UCSD-AML1 (cell line): ENCODE data around the gene MT1E.
"Not testable (repeated sequence)": the region's sequence is repeated elsewhere in the genome, so short reads cannot be mapped to it uniquely, and the experiment has no call there.

ENCODE experiments used
- DNase-seq: peaks from one replicate; lab custom pipeline; 2025; ENCODE audit not compliant: unreplicated experiment; lab: John Stamatoyannopoulos, UW

Gene MT1E

DNA sequence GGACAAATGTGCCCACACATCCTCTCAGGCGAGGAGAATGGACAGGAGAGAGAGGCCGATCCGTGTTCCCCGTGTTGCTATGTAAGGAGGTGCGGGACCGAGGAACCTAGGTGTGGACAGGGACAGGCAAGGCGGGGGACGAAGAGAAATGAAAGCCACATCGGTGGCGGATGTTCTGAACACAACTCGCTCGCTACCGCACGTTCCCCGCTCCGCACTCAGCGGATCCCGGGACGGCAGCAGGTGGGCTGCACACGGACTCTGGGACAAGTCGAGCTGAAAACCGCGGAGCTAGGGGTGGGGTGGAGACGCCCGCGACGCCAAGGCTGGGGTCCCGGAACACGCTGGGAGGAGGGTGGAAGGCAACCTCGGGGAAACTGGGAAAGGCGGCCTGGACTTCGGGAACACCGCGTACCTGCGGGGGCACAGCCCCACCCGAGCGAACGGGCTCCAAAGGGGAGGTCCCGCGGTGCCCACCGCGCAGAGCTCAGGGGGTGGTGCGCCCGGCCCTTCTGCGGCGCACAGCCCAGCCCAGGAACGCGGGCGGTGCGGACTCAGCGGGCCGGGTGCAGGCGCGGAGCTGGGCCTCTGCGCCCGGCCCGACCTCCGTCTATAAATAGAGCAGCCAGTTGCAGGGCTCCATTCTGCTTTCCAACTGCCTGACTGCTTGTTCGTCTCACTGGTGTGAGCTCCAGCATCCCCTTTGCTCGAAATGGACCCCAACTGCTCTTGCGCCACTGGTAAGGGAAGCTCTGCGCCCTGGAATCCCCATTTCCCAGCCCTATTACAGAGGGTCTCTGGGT, at the start of gene MT1E:
TSS of gene MT1E (plus strand) at position 642 of the 803 bp plus-strand sequence. CDS start at position 713, 71 bp downstream.
- no peak for DNase-seq

DNA sequence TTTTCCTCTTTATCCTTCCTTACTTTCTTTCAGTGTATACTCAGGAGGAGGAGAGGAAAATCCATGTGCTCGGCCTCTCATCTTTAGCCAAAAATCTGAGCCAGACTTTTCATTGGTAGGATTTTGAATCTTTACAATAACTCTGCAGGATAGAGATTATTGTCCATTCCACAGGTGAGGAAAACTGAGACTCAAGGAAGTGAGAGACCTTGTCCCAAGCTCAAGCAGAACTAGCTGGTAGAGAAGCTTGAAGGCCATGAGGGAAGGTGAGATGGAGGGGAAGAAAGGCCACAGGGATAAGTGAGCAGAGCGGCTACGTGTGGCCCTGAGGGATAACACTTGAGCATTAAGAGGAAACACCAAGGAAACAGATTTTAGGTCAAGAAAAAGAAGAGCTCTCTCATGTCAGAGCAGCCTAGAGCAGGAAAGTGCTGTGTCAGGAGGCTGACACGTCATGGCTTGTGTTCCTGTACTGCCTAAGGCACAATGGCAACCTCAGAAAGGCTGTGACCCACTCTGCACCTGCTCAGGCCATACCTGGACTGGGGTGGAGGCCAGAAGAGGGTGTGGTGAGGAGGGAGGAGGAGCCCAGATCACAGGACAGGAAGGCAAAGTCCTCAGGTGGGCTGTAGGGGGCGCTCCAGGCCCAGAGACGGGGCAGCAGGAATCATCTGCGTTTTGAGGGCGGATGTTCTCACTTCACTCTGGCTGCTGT, 48.8 kb upstream of the MT1E start:
- peak; percentile 78 for DNase-seq

- no peak for DNase-seq
These were observed 48.3 kb upstream of the MT1E start for GRCh38 chr16:56577300-56577625.

DNA sequence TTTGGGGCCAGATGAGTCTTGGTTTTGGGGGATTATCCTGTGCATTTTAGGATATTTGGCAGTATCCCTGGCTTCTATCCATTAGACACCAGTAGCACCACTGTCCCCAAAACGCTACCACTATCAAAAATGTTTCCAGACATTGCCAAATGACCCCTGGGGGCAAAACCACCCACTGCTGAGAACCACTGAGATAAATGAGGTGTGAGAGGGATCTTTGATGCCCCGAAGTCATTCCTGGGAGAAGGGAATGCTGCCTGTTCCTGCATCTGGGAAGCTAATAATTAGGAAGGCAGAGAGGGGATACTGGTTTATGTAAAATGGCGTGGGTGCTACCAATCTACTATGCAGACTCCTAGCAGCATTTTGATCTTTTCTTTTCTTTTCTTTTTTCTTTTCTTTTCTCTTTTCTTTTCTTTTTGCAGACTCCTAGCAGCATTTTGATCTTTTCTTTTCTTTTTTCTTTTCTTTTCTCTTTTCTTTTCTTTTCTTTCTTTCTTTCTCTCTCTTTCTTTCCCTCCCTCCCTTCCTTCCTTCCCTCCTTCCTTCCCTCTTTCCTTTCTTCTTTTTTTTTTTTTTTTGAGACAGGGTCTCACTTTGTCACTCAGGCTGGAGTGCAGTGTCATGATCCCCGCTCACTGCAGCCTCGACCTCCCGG, 45.1 kb upstream of the MT1E start:
- no peak for DNase-seq

DNA sequence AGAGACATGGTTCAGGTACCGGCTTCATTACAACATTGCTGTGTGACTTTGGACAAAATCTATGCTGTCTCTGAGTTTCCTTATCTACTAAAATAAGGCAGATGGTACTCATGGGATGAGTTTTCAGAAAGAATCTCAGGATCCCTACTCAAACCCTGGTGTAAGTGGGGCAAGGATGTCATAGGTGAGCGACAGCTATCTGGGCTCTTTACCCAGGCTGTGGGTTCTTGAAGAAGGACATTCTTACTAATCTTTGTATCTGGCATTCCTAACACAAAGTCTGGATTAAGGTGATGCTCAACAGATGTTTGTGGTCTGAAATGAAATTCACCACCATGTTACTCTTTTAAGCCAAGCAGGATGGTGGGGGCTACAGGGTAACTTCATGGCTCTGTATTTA, 42.7 kb upstream of the MT1E start:
- not testable (repeated sequence) for DNase-seq

- DNase-seq: no peak
These were observed 42.0 kb upstream of the MT1E start for GRCh38 chr16:56583351-56584168.

- no peak for DNase-seq
These were observed 41.3 kb upstream of the MT1E start for GRCh38 chr16:56584276-56584675.

- no peak for DNase-seq
These were observed 36.8 kb upstream of the MT1E start for GRCh38 chr16:56588781-56589140.

DNA sequence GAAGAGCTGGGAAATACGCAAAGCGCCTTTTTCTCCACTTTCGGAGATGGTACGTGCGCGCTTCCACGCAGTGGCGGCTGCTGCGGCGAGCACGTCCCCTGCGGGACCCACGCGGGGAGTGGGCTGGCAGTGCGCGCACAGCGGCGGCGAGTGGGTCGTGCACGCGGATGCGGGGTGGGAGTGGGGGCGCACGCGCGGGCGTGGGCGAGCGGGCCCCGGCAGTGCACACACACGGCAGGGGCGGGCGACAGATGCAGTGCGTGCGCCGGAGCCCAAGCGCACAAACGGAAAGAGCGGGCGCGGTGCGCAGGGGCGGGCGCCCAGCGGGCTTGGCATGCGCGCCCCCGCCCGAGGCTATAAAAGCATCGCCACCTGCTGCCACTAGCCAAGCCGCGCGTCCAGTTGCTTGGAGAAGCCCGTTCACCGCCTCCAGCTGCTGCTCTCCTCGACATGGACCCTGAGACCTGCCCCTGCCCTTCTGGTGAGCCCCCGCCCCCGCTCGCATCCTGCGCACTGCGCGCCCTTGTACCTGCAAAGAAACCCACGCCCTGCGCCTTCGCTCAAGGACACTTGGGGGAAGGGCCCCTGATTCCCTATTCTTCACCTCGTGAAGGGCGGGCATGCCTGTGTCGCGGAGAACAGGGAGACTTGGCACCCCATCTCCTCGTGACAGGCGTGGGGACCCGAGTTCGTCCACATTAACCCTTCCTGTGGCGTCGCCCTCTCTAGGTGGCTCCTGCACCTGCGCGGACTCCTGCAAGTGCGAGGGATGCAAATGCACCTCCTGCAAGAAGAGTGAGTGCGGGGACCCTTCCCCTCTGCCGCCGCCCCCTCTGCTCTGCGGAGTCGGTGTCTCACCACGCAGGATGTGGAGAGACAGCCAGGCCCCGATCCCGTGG, 36.2 kb upstream of the MT1E start, which contains the start of gene MT3:
TSS of gene MT3 (plus strand) at position 388 of the 899 bp plus-strand sequence. CDS start at position 451, 63 bp downstream.
- no peak for DNase-seq

DNA sequence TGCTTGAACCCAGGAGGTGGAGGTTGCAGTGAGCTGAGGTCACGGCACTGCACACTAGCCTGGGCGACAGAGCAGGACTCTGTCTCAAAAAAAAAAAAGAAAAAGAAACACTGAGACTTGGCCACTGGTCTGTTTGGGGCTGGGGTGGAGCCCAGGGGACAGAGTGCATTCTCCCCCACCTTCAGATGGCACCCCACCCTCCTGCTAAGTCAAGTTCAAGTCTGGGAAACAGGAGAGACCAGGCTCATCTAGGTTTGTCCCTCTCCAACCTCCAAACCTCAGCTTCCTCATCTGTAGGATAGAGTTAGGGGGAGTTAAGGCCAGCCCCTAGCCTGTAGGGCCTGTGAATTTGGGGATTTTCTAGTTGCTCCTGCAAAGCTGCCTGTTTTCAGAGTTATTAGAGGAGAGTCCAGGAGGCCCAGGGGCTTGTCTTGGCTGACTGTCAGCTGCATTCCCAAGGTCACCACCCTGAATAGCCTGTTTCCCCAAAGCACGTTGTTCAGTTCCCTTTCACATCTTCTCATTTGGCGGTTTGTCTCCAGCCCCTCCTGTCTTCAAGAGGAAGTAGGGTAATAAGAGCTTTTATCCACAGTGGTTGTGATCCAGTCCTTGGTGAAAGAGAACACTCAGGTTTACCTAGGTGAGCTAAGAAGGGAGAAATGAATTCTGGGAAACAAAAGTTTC, 34.1 kb upstream of the MT1E start:
- peak; percentile 29 for DNase-seq

- no peak for DNase-seq
These were observed 31.8 kb upstream of the MT1E start for GRCh38 chr16:56593573-56594291.

DNA sequence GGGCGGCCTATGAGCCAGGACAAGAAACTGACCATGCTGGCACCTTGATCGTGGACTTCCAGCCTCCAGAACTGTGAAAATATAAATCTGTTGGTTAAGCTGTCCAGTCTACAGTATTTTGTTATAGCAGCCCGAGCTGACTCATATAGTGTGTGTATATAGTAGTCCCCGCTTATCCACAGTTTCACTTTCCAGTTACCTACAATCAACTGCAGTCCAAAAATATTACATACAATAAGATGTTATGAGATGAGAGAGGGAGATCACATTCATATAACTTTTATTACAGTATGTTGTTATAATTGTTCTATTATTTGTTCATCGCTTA, 31.3 kb upstream of the MT1E start:
- DNase-seq: no peak

GRCh38 chr16:56600398-56600999, 25.1 kb upstream of the MT1E start:
- peak; percentile 28 for DNase-seq

- DNase-seq: no peak
These were observed 24.3 kb upstream of the MT1E start for GRCh38 chr16:56601325-56601724.

GRCh38 chr16:56603589-56603988, 22.0 kb upstream of the MT1E start:
- DNase-seq: peak; percentile 49

DNA sequence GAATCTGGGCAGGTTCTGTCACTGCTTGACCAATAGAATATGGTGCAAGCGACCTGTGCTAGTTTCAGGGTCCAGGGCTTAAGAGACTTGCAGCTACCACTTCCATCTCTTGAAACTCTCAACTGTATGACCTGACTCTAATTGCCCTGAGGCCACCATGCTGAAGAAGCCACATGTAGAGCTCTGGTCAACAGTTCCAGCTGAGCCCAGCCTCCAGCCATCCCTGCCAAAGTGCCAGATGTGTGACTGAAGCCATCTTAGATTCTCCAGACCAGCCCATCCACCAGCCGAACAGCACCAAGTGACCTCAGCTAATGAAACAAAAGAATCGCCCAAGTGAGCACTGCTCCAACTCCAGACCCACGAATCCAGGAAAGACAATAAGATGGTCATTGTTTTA, 20.6 kb upstream of the MT1E start:
- DNase-seq: no peak

GRCh38 chr16:56605475-56605874, 20.1 kb upstream of the MT1E start:
- DNase-seq: no peak

- no peak for DNase-seq
These were observed 19.5 kb upstream of the MT1E start for GRCh38 chr16:56606071-56606475.
